ENCODE data around the gene GDI1.

GDI1 gene

GRCh38 chrX:154482786-154483185 is 45.8 kb downstream of the GDI1 start:
- DNase-seq (ENCODE audit: low spot score): no peak

GRCh38 chrX:154483325-154483724 is 46.4 kb downstream of the GDI1 start:
- DNase-seq (ENCODE audit: low spot score): no peak

- DNase-seq (ENCODE audit: low spot score): no peak
Observed at GRCh38 chrX:154484255-154485149, 47.5 kb downstream of the GDI1 start.

- no peak for DNase-seq (ENCODE audit: low spot score)
Observed at GRCh38 chrX:154485150-154486051, 48.4 kb downstream of the GDI1 start.

- no peak for DNase-seq (ENCODE audit: low spot score)
Observed at GRCh38 chrX:154486052-154486395, 49.1 kb downstream of the GDI1 start.

- peak; percentile 61 for DNase-seq (ENCODE audit: low spot score)
Observed at GRCh38 chrX:154486396-154487207, 49.6 kb downstream of the GDI1 start, which contains the start of gene UBL4A. Gene UBL4A, minus strand, starts transcription at chrX:154486615. Its CDS starts 31 bp downstream, at chrX:154486584.

GRCh38 chrX:154487518-154488290 is 50.8 kb downstream of the GDI1 start:
- no peak for DNase-seq (ENCODE audit: low spot score)

GRCh38 chrX:154488336-154489075 is 51.6 kb downstream of the GDI1 start:
- no peak for DNase-seq (ENCODE audit: low spot score)

GRCh38 chrX:154489182-154489581 is 52.2 kb downstream of the GDI1 start:
- DNase-seq (ENCODE audit: low spot score): no peak

- peak; percentile 30 for DNase-seq (ENCODE audit: low spot score)
Observed at GRCh38 chrX:154490021-154490413, 53.1 kb downstream of the GDI1 start.

- DNase-seq (ENCODE audit: low spot score): peak; percentile 92
Observed at GRCh38 chrX:154490414-154491083, 53.6 kb downstream of the GDI1 start, which contains the start of gene SLC10A3. Gene SLC10A3, minus strand, starts transcription at chrX:154490629. Its CDS starts 1,689 bp downstream, at chrX:154488940.
